ENCODE measurements around the gene COL4A1.

GRCh38 chr13:110228936-110229904, 77.7 kb downstream of the COL4A1 start:
- TF ChIP-seq CTCF (IDR thresholded peaks at IDR 0.05) (no peak), POLR2A (IDR thresholded peaks at IDR 0.05) (no peak)

All from vagina (tissue), 2 donors.